NCI-H2081 treated with DMSO at 0.1 percent for 48 hours (cell line): ENCODE results near the gene GCH1.

ENCODE experiments used
- DNase-seq: peaks from one replicate; lab custom pipeline; 2025; lab: John Stamatoyannopoulos, UW

Gene GCH1

DNA sequence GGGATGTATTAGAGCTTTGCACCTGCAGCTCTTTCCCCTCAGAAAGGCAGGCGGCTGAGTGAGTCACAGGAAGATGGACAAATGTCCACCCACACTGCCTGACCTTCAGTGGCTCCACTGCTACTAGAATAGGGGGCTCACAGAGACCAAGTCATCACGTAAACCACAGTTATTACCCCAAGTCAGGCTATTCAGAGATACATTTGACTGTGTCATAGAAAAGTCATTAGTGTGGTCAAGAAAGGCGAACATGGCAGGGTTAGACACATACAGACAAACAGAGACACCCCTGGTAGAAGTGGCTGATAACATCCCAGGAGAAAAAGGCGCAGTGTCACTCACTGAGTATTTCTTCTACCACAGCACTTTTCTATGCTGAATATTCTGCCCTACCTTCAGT, 36.0 kb downstream of the GCH1 start:
- no peak for DNase-seq

DNA sequence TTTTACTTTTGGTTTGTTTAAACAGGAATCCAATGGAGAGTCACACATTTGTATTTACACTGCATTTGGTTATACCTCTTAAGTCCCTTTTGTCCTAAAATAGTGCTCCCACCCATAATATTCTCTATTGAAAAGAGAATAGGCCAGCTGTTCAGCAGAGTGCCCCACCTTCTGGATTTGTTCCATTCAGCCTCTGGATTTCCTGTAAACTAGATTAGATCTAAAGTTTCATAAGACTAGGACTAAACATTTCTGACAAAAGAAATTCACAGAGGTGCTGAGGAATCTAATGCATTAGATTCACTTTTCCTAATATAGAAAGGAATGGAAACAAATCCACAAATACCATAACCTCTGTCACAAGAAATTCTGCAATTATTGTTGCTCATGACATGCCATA, 38.1 kb downstream of the GCH1 start:
- no peak for DNase-seq

GRCh38 chr14:54857830-54858269, 44.8 kb downstream of the GCH1 start:
- no peak for DNase-seq

GRCh38 chr14:54856152-54856551, 46.5 kb downstream of the GCH1 start:
- DNase-seq = no peak

- no peak for DNase-seq
Observed at GRCh38 chr14:54854181-54854580, 48.4 kb downstream of the GCH1 start.

- no peak for DNase-seq
Observed at GRCh38 chr14:54853339-54853738, 49.3 kb downstream of the GCH1 start.

GRCh38 chr14:54852215-54852614, 50.4 kb downstream of the GCH1 start:
- no peak for DNase-seq

- DNase-seq = no peak
Observed at GRCh38 chr14:54848910-54849309, 53.7 kb downstream of the GCH1 start.

- DNase-seq = no peak
Observed at GRCh38 chr14:54845641-54846040, 57.0 kb downstream of the GCH1 start.

DNA sequence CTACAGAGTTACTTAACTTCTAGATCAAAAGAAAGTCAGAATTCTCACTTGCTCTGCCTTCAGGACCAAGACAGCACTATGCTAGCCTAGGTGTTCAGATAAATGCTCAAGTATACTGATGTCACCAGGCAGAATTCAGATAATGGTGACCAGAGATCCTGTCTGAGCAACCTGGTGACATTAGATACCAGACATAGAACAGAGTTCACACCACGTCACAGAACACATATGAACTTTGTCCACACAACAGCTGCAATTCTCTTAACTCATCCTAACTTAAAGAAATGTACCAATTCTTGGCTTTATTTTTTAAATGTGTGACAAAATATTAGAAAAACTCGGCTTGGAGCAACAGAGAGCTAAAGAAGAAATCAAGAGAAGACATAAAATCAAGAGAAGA, 58.1 kb downstream of the GCH1 start:
- no peak for DNase-seq

DNA sequence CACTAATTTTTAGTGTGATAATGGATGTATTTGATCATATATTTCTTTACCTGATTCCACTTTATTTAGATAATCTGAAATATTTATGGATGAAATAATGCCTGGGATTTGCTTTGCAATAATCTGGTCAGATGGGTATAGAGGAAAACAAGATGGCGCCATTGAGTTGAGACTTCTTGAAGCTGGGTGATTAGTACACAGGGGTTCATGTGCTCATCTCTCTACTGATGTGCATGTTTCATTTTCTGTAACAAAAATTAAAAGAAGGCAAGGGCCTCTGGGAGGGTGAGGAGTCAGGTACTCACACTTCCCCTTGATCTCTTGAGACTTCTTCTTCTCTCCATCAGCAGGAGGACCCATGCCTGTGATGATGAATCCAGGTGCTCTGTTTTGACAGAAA, 61.8 kb downstream of the GCH1 start:
- DNase-seq = no peak

- DNase-seq = no peak
Observed at GRCh38 chr14:54840336-54840735, 62.3 kb downstream of the GCH1 start.

DNA sequence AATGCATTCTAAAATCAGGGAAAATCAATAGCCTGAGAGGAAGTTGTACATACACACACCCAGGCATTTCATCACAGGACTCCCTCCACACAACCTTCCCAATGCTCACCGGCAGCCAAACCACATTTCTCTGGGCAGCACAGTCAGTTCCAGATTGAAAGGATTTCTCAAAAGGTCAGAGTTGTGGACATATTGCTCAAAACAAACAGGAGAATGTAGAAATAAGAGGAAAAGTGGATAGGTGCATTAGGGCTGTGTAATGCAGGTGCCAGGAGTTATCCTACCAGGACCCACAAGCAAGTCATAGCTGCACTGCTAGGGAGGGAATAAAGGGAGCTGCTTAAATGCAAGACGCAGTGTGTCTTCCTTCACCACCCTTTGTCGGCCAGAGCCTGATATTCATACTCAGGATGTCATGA, 62.9 kb downstream of the GCH1 start:
- no peak for DNase-seq

GRCh38 chr14:54838931-54839512, 63.6 kb downstream of the GCH1 start:
- no peak for DNase-seq

- no peak for DNase-seq
Observed at GRCh38 chr14:54837508-54838149, 65.0 kb downstream of the GCH1 start.

DNA sequence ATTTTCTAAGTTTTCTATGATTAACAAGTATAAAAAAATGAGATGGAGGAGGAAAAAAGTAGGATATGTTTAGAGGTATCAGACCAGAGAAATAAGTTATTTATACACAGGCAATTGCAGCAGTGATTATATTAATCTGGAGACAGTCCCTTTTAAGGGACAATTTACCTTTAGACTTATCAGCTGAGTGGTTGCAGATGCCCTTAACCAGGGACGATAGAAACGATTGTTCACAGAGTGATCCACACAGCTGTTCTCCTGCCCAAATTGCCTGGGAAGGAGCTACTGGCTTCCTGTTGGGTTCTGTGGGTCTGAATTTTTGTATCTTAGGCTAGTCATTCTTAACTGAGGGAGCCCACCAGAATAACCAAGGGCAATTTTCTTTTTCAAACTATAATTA, 66.4 kb downstream of the GCH1 start:
- DNase-seq = no peak

DNA sequence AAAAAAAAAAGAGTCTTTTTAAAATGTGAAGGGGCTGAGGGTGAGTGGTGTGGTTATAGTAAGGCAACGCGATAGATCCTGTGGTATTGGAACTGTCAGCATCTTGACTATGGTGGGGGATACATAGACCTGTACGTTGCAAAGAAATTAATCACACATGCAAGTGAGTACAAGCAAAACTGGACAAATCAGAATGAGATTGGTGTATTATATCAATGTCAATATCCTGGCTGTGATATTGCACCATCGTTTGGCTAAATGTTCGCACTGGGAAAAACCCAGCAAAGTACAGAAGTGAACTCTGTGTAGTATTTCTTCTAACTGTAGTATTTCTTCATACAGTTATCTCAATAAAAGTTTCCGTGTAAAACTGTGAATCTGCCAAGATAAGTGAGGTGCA, 67.9 kb downstream of the GCH1 start:
- no peak for DNase-seq

DNA sequence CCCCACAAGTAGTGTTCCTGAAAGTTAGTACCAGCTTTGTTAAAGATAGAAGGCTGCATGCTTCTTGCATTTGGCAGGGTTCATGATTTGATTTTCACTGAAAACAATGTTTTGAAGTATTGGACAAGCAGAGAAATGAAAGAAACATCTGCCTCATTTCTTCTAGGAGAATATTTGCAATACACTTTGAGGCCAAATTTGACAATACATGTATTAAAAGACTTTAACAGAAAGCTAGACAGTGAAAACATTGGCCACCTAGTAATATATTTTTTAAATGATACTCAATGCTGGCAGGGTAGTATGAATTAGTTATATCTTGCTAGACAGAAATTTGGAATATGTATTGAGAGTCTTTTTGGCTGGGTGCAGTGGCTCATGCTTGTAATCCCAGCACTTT, 68.5 kb downstream of the GCH1 start:
- no peak for DNase-seq

DNA sequence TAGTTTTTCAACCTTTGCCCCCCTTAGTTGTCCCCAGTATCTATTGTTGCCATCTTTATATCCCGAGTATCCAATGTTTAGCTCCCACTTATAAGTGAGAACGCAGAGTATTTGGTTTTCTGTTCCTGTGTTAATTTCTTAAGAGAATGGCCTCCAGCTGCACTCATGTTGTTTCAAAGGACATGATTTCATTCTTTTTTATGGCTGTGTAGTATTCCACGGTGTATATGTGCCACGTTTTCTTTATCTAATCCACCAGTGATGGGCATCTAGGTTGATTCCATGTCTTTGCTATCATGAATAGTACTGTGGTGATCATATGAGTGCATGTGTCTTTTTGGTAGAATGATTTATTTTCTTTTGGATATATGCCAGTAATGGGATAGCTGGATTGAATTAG, 72.0 kb downstream of the GCH1 start:
- DNase-seq = no peak

DNA sequence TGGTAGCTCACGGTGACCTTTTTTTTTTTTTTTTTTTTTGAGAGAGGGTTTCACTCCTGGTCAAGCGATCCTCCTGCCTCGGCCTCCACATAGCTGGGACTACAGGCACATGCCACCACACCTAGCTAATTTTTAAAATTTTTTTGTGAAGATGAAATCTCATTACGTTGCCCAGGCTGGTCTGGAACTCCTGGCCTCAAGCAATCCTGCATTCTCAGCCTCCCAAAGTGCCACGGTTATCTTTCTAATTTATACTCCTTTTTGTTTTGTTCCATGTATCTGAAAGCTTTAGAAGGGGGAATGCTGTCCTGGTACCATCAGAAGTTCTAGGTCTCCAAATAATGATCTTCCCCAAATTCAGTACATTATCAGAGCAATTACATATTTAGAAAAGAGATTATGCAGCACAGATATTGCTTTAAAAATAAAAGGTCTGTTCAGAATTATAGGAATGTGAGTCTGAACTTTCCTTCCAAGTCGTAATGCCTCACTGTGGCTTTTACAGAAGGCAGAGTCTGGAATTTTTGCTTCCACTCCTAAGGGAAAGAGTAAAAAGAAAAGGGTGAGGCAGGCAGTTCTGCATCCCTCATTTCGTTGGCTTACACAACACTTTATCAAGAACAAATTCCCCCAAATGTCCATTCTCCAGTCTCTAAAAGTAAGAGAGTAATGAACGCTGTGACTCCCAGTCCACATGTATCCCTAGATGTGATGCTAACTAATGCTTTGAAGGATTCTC, 73.0 kb downstream of the GCH1 start:
- DNase-seq = no peak

DNA sequence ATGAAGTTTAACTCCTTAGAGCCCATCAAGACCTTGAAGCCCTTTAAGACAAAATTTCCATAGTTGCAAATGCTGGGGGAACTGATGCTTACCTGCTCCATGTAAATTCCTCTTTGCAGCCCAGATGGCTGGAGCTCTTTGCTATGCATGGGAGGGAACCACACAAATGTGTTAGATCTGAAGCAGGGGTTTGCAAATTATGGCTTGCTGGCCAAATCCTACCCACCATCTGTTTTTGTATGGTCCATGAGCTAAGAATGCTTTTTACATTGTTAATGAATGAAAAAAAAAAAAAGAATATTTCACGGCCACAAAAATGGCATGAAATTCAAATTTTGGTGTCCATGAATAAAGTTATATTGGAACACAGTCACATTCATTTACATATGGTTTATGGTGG, 74.6 kb downstream of the GCH1 start:
- no peak for DNase-seq

- DNase-seq = no peak
Observed at GRCh38 chr14:54823757-54824549, 78.7 kb downstream of the GCH1 start.

GRCh38 chr14:54822685-54823084, 79.9 kb downstream of the GCH1 start:
- no peak for DNase-seq
